DND-41 (cell line): Measurements from ENCODE around the gene EXOC4.

Experiments used
- ATAC-seq: fragments of 200-7000 bp; cut with Tn5 transposase; 3 replicates; pipeline ENCODE4 v1.9.1; 2021; ENCODE audit warnings: low read depth; ENCODE audit not compliant: insufficient read depth
- DNase-seq: peaks from one replicate; pipeline ENCODE4 v3.0.0-alpha.2; 2020
- H2AFZ ChIP-seq: 2 replicates; pipeline ENCODE4 v1.6.0; 2012; ENCODE audit warnings: low read depth, low read length
- H3K27ac ChIP-seq: 2 replicates; pipeline ENCODE4 v1.5.1; 2012; ENCODE audit warnings: low read length, inconsistent platforms
- H3K27me3 ChIP-seq: fragments of 200-600 bp; sonication (generic); 2 replicates; pipeline ENCODE4 v1.6.0; 2012; ENCODE audit warnings: low read length, mild to moderate bottlenecking, inconsistent platforms; ENCODE audit not compliant: insufficient read depth, poor library complexity
- H3K36me3 ChIP-seq: 2 replicates; pipeline ENCODE4 v1.5.1; 2012; ENCODE audit warnings: low read length, inconsistent platforms; ENCODE audit not compliant: insufficient read depth
- H3K4me1 ChIP-seq: 2 replicates; pipeline ENCODE4 v1.5.1; 2012; ENCODE audit warnings: mild to moderate bottlenecking, low read length; ENCODE audit not compliant: insufficient read depth
- H3K4me2 ChIP-seq: 2 replicates; pipeline ENCODE4 v1.6.0; 2012; ENCODE audit warnings: mild to moderate bottlenecking, moderate library complexity, low read length, inconsistent platforms; ENCODE audit not compliant: insufficient read depth
- H3K4me3 ChIP-seq, 2 experiments: fragments of 200-600 bp in 1 of 2; shearing (Covaris generic) in 1 of 2; 2 replicates each; pipeline ENCODE4 v1.5.1; 2012 to 2016; ENCODE audit warnings: inconsistent platforms in 2 of 2, low read length in 2 of 2, mild to moderate bottlenecking in 2 of 2, low read depth in 1 of 2, moderate library complexity in 1 of 2
- H3K79me2 ChIP-seq: 2 replicates; pipeline ENCODE4 v1.6.0; 2012; ENCODE audit warnings: low read length, inconsistent platforms; ENCODE audit not compliant: insufficient read depth
- H3K9ac ChIP-seq: 2 replicates; pipeline ENCODE4 v1.6.0; 2012; ENCODE audit warnings: low read depth, mild to moderate bottlenecking, inconsistent platforms, low read length, moderate library complexity
- H3K9me3 ChIP-seq: 2 replicates; pipeline ENCODE4 v1.5.1; 2012; ENCODE audit warnings: low read length, moderate library complexity, mild to moderate bottlenecking, inconsistent platforms; ENCODE audit not compliant: insufficient read depth, severe bottlenecking
- H4K20me1 ChIP-seq: 2 replicates; pipeline ENCODE4 v1.6.0; 2012; ENCODE audit warnings: low read length; ENCODE audit not compliant: insufficient read depth
- CTCF ChIP-seq: IDR thresholded peaks from 2 replicates; pipeline ENCODE4 v1.5.1; 2012; ENCODE audit warnings: borderline replicate concordance, low read length, moderate library complexity, mild to moderate bottlenecking; ENCODE audit not compliant: poor library complexity, severe bottlenecking; ENCODE audit errors: extremely low read depth
- EZH2 ChIP-seq: IDR thresholded peaks from 3 replicates; pipeline ENCODE4 v1.6.1; 2012; ENCODE audit warnings: borderline replicate concordance, low read depth, mild to moderate bottlenecking, moderate library complexity, low read length, inconsistent platforms; ENCODE audit not compliant: severe bottlenecking

EXOC4 gene

GRCh38 chr7:133497061-133497460, 244.2 kb downstream of the EXOC4 start:
- no peak overlapping the region for H3K9ac ChIP-seq
- ATAC-seq: no peak
- H3K4me2 ChIP-seq: no peak overlapping the region
- no peaks in the 10 kb centered on the region for H4K20me1 ChIP-seq
- H3K79me2 ChIP-seq: no peaks in the 10 kb centered on the region
- no peaks in the 10 kb centered on the region for H3K27me3 ChIP-seq
- no peak overlapping the region for H3K27ac ChIP-seq
- peaks cover 7% of the 10 kb centered on the region for H3K4me1 ChIP-seq
- no peaks in the 10 kb centered on the region for H3K9me3 ChIP-seq
- DNase-seq: no peak
- H3K36me3 ChIP-seq: no peaks in the 10 kb centered on the region
- TF ChIP-seq CTCF (no peak), EZH2 (no peak)
- no peak overlapping the region for H3K4me3 ChIP-seq
- H2AFZ ChIP-seq: no peak overlapping the region

GRCh38 chr7:133501771-133502170, 248.9 kb downstream of the EXOC4 start:
- Histone ChIP-seq H3K36me3 (no peaks in the 10 kb centered on the region), H3K27me3 (no peaks in the 10 kb centered on the region), H3K4me1 (no peaks in the 10 kb centered on the region), H3K9ac (no peak overlapping the region), H3K4me3 (no peak overlapping the region), H3K27ac (no peak overlapping the region), H3K4me2 (no peak overlapping the region), H2AFZ (no peak overlapping the region), H3K79me2 (no peaks in the 10 kb centered on the region; the same call in 1 of the 2 replicates), H4K20me1 (no peaks in the 10 kb centered on the region), H3K9me3 (no peaks in the 10 kb centered on the region)
- ATAC-seq: no peak
- no peak for DNase-seq
- TF ChIP-seq EZH2 (no peak), CTCF (no peak)

- Histone ChIP-seq H3K27me3 (no peaks in the 10 kb centered on the region), H4K20me1 (no peaks in the 10 kb centered on the region), H3K4me1 (no peaks in the 10 kb centered on the region), H2AFZ (no peak overlapping the region), H3K27ac (no peak overlapping the region), H3K9me3 (no peaks in the 10 kb centered on the region), H3K36me3 (no peaks in the 10 kb centered on the region), H3K9ac (no peak overlapping the region), H3K4me3 (no peak overlapping the region), H3K4me2 (no peak overlapping the region), H3K79me2 (no peaks in the 10 kb centered on the region; the same call in 1 of the 2 replicates)
- TF ChIP-seq EZH2 (no peak), CTCF (no peak)
- DNase-seq: no peak
- ATAC-seq: no peak
Measured at GRCh38 chr7:133502498-133502897, 249.6 kb downstream of the EXOC4 start.

- Histone ChIP-seq H3K27ac (no peak overlapping the region), H3K4me3 (no peak overlapping the region), H2AFZ (no peak overlapping the region), H3K27me3 (no peaks in the 10 kb centered on the region), H3K9me3 (no peaks in the 10 kb centered on the region), H3K9ac (no peak overlapping the region), H4K20me1 (no peaks in the 10 kb centered on the region), H3K4me2 (no peak overlapping the region), H3K79me2 (no peaks in the 10 kb centered on the region; the same call in 1 of the 2 replicates), H3K4me1 (no peaks in the 10 kb centered on the region), H3K36me3 (no peaks in the 10 kb centered on the region)
- DNase-seq (no peak), ATAC-seq (no peak)
- TF ChIP-seq EZH2 (no peak), CTCF (no peak)
Measured at GRCh38 chr7:133502972-133503371, 250.1 kb downstream of the EXOC4 start.
